GM23338 (cell line): ENCODE data around the gene LIME1. TPM values are rescaled to one million over a fixed set of nuclear protein-coding genes. Genes with fewer than 3 reads are reported as not detected.

ENCODE experiments used
- ATAC-seq: fragments of 200-7000 bp; cut with Tn5 transposase; 3 replicates; pipeline ENCODE4 v1.9.1; 2020
- DNase-seq: peaks from one replicate; pipeline ENCODE4 v3.0.0-alpha.2; 2015; ENCODE audit warnings: low spot score
- H2AFZ ChIP-seq: fragments of 200-600 bp; sonication (generic); 2 replicates; pipeline ENCODE4 v1.8.0; 2016; ENCODE audit warnings: antibody characterized with exemption, mild to moderate bottlenecking, moderate library complexity
- H3F3A ChIP-seq: fragments of 200-600 bp; sonication (generic); replicated peaks from 2 replicates; pipeline ENCODE4 v1.8.0; 2017; ENCODE audit warnings: antibody characterized with exemption, mixed run types, low read depth
- H3K27ac ChIP-seq: fragments of 200-600 bp; sonication (generic); 2 replicates; pipeline ENCODE4 v1.6.1; 2016; ENCODE audit warnings: low read depth
- H3K27me3 ChIP-seq: fragments of 200-600 bp; sonication (generic); 2 replicates; pipeline ENCODE4 v1.8.0; 2016; ENCODE audit warnings: mild to moderate bottlenecking, mixed run types, moderate library complexity; ENCODE audit not compliant: insufficient read depth
- H3K36me3 ChIP-seq: fragments of 200-600 bp; sonication (generic); 2 replicates; pipeline ENCODE4 v1.8.0; 2016; ENCODE audit warnings: mild to moderate bottlenecking; ENCODE audit not compliant: insufficient read depth
- H3K4me1 ChIP-seq: fragments of 200-600 bp; sonication (generic); 2 replicates; pipeline ENCODE4 v1.8.0; 2016; ENCODE audit warnings: mild to moderate bottlenecking, moderate library complexity; ENCODE audit not compliant: insufficient read depth
- H3K4me2 ChIP-seq: fragments of 200-600 bp; sonication (generic); 2 replicates; pipeline ENCODE4 v1.7.1; 2017; ENCODE audit warnings: mixed run types
- H3K4me3 ChIP-seq: fragments of 200-600 bp; sonication (generic); 2 replicates; pipeline ENCODE4 v1.6.1; 2016; ENCODE audit warnings: mixed run types
- H3K79me2 ChIP-seq: fragments of 200-600 bp; sonication (generic); replicated peaks from 2 replicates; pipeline ENCODE4 v1.8.0; 2017; ENCODE audit warnings: mild to moderate bottlenecking; ENCODE audit not compliant: insufficient read depth
- H3K9me2 ChIP-seq: fragments of 200-600 bp; sonication (generic); 2 replicates; pipeline ENCODE4 v1.8.0; 2017; ENCODE audit not compliant: insufficient read depth
- H4K20me1 ChIP-seq: fragments of 200-600 bp; sonication (generic); replicated peaks from 2 replicates; pipeline ENCODE4 v1.8.0; 2017; ENCODE audit warnings: mild to moderate bottlenecking; ENCODE audit not compliant: insufficient read depth
- H3K27ac Mint-ChIP-seq: 2 replicates; pipeline ENCODE4 v1.8.0; 2020; ENCODE audit warnings: inconsistent platforms, mild to moderate bottlenecking, moderate library complexity, mixed read lengths
- H3K27me3 Mint-ChIP-seq: 3 replicates; pipeline ENCODE4 v1.8.0; 2022; ENCODE audit warnings: low read depth, mild to moderate bottlenecking, moderate library complexity, mixed read lengths, inconsistent platforms; ENCODE audit not compliant: insufficient read depth, poor library complexity
- H3K36me3 Mint-ChIP-seq: 3 replicates; pipeline ENCODE4 v1.8.0; 2021; ENCODE audit warnings: low read depth, mild to moderate bottlenecking, inconsistent platforms, moderate library complexity, mixed read lengths
- H3K4me1 Mint-ChIP-seq: 3 replicates; pipeline ENCODE4 v1.8.0; 2020; ENCODE audit warnings: mild to moderate bottlenecking, inconsistent platforms, mixed read lengths
- H3K4me3 Mint-ChIP-seq: 3 replicates; pipeline ENCODE4 v1.8.0; 2021; ENCODE audit warnings: moderate library complexity, mild to moderate bottlenecking, inconsistent platforms, mixed read lengths
- H3K9me3 Mint-ChIP-seq: 3 replicates; pipeline ENCODE4 v1.8.0; 2020; ENCODE audit warnings: moderate library complexity, mild to moderate bottlenecking, inconsistent platforms, mixed read lengths
- polyA plus RNA-seq: library from polyadenylated mRNA; unstranded; fragments of >200 nt; fragmentation: Nextera tagmentation; extraction: Ambion mirVana; gene quantifications from 2 replicates; pipeline ENCODE4 v1.2.1, GENCODE V29; 2016
- total RNA-seq: library from RNA; depleted of rRNA; stranded (reverse); fragments of >200 nt; shearing (Covaris generic); gene quantifications from 2 replicates; pipeline ENCODE4 v1.2.3, GENCODE V29; 2014
- TF ChIP-seq, protein P1 (sequence below): IDR thresholded peaks from 2 replicates; pipeline ENCODE4 v1.6.1; 2016; ENCODE audit warnings: antibody characterized with exemption
- TF ChIP-seq, protein P2 (sequence below): IDR thresholded peaks from one replicate; pipeline ENCODE4 v1.6.1; 2018; ENCODE audit warnings: antibody characterized with exemption; ENCODE audit not compliant: unreplicated experiment
- TF ChIP-seq, protein P3 (sequence below), 2 experiments: fragments of 200-600 bp in 1 of 2; sonication (generic) in 1 of 2; conservative IDR thresholded peaks; 2 replicates each; pipeline versions ENCODE4 v1.5.1 to v1.6.1; 2016 to 2017; ENCODE audit warnings: antibody characterized with exemption in 2 of 2, low read depth in 2 of 2, mild to moderate bottlenecking in 2 of 2, moderate library complexity in 1 of 2

Gene LIME1
- total and polyA plus RNA-seq, 2 experiments from 2014 or later: 4.7 to 12.2 TPM

DNA sequence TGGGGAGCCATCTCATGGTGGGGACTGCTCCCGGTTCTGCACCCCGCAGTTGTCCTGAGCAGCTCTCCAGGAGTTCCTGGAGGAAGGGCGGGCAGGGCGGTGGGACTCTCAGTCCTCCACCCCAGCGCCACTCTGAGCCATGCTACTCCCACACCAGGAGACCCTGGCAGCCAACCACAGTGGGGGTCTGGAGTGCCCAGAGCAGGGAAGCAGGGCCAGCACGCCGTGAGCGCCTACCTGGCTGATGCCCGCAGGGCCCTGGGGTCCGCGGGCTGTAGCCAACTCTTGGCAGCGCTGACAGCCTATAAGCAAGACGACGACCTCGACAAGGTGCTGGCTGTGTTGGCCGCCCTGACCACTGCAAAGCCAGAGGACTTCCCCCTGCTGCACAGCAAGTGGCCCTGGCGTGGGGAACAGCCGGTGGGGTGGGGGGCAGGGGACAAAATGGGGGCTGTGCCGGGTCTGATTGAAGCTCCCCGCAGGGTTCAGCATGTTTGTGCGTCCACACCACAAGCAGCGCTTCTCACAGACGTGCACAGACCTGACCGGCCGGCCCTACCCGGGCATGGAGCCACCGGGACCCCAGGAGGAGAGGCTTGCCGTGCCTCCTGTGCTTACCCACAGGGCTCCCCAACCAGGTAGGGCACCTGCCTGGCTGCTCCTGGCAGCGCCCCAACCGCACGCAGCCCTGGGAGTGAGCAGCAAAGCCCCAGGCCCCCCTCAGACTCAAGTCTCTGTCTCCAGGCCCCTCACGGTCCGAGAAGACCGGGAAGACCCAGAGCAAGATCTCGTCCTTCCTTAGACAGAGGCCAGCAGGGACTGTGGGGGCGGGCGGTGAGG lies 41.7 kb upstream of the LIME1 start:
- Histone ChIP-seq H3K36me3 (no peaks in the 10 kb centered on the region), H3K9me2 (no peaks in the 10 kb centered on the region), H3K4me1 (no peaks in the 10 kb centered on the region), H4K20me1 (no peaks in the 10 kb centered on the region), H3K4me3 (no peak overlapping the region), H3K4me2 (no peak overlapping the region), H3K27ac (no peak overlapping the region), H3K27me3 (no peaks in the 10 kb centered on the region), H2AFZ (no peak overlapping the region), H3F3A (peaks cover 4% of the 10 kb centered on the region; the same call in 1 of the 2 replicates), H3K79me2 (no peaks in the 10 kb centered on the region)
- H3K4me1 Mint-ChIP-seq: peaks cover 3% of the 10 kb centered on the region; the same call in 2 of the 3 replicates
- no peak overlapping the region for H3K4me3 Mint-ChIP-seq
- DNase-seq (no peak), ATAC-seq (no peak)
- H3K27me3 Mint-ChIP-seq: peaks cover 32% of the 10 kb centered on the region
- TF ChIP-seq, protein P1, sequence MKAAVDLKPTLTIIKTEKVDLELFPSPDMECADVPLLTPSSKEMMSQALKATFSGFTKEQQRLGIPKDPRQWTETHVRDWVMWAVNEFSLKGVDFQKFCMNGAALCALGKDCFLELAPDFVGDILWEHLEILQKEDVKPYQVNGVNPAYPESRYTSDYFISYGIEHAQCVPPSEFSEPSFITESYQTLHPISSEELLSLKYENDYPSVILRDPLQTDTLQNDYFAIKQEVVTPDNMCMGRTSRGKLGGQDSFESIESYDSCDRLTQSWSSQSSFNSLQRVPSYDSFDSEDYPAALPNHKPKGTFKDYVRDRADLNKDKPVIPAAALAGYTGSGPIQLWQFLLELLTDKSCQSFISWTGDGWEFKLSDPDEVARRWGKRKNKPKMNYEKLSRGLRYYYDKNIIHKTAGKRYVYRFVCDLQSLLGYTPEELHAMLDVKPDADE: no peak
- H3K9me3 Mint-ChIP-seq: peaks cover 14% of the 10 kb centered on the region; the same call in 2 of the 3 replicates
- H3K27ac Mint-ChIP-seq: no peak overlapping the region
- peaks cover 27% of the 10 kb centered on the region for H3K36me3 Mint-ChIP-seq

DNA sequence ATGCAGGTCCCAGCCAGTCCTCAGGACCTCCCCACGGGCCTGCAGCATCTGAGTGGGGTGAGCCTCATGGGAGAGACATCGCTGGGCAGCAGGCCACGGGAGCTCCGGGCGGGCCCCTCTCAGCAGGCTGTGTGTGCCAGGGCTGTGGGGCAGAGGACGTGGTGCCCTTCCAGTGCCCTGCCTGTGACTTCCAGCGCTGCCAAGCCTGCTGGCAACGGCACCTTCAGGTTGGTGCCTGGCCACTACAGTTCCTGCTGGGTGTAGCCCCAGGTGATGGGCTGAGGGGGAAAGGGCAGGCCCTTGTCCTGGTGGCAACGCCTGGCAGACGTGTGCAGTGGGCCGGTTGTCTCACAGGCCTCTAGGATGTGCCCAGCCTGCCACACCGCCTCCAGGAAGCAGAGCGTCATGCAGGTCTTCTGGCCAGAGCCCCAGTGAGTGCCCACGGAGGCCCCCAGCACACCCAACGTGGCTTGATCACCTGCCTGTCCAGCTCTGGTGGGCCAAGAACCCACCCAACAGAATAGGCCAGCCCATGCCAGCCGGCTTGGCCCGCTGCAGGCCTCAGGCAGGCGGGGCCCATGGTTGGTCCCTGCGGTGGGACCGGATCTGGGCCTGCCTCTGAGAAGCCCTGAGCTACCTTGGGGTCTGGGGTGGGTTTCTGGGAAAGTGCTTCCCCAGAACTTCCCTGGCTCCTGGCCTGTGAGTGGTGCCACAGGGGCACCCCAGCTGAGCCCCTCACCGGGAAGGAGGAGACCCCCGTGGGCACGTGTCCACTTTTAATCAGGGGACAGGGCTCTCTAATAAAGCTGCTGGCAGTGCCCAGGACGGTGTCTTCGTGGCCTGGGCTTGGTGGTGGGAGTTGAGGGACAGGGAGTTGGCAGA lies 40.8 kb upstream of the LIME1 start:
- Mint-ChIP-seq H3K27ac (no peak overlapping the region), H3K9me3 (peaks cover 14% of the 10 kb centered on the region; the same call in 2 of the 3 replicates), H3K4me1 (peaks cover 3% of the 10 kb centered on the region; the same call in 2 of the 3 replicates), H3K27me3 (peaks cover 32% of the 10 kb centered on the region), H3K4me3 (peak overlapping the region; percentile 61; the same call in 2 of the 3 replicates), H3K36me3 (peaks cover 27% of the 10 kb centered on the region)
- Histone ChIP-seq H2AFZ (no peak overlapping the region), H4K20me1 (no peaks in the 10 kb centered on the region), H3K79me2 (no peaks in the 10 kb centered on the region), H3F3A (peaks cover 4% of the 10 kb centered on the region; the same call in 1 of the 2 replicates), H3K36me3 (no peaks in the 10 kb centered on the region), H3K27ac (no peak overlapping the region), H3K4me3 (peak overlapping the region; percentile 65), H3K27me3 (no peaks in the 10 kb centered on the region), H3K4me1 (no peaks in the 10 kb centered on the region), H3K4me2 (peak overlapping the region; percentile 88), H3K9me2 (no peaks in the 10 kb centered on the region)
- ATAC-seq (no peak), DNase-seq (no peak)
- TF ChIP-seq, protein P2, sequence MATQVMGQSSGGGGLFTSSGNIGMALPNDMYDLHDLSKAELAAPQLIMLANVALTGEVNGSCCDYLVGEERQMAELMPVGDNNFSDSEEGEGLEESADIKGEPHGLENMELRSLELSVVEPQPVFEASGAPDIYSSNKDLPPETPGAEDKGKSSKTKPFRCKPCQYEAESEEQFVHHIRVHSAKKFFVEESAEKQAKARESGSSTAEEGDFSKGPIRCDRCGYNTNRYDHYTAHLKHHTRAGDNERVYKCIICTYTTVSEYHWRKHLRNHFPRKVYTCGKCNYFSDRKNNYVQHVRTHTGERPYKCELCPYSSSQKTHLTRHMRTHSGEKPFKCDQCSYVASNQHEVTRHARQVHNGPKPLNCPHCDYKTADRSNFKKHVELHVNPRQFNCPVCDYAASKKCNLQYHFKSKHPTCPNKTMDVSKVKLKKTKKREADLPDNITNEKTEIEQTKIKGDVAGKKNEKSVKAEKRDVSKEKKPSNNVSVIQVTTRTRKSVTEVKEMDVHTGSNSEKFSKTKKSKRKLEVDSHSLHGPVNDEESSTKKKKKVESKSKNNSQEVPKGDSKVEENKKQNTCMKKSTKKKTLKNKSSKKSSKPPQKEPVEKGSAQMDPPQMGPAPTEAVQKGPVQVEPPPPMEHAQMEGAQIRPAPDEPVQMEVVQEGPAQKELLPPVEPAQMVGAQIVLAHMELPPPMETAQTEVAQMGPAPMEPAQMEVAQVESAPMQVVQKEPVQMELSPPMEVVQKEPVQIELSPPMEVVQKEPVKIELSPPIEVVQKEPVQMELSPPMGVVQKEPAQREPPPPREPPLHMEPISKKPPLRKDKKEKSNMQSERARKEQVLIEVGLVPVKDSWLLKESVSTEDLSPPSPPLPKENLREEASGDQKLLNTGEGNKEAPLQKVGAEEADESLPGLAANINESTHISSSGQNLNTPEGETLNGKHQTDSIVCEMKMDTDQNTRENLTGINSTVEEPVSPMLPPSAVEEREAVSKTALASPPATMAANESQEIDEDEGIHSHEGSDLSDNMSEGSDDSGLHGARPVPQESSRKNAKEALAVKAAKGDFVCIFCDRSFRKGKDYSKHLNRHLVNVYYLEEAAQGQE: no peak
- TF ChIP-seq, protein P3, sequence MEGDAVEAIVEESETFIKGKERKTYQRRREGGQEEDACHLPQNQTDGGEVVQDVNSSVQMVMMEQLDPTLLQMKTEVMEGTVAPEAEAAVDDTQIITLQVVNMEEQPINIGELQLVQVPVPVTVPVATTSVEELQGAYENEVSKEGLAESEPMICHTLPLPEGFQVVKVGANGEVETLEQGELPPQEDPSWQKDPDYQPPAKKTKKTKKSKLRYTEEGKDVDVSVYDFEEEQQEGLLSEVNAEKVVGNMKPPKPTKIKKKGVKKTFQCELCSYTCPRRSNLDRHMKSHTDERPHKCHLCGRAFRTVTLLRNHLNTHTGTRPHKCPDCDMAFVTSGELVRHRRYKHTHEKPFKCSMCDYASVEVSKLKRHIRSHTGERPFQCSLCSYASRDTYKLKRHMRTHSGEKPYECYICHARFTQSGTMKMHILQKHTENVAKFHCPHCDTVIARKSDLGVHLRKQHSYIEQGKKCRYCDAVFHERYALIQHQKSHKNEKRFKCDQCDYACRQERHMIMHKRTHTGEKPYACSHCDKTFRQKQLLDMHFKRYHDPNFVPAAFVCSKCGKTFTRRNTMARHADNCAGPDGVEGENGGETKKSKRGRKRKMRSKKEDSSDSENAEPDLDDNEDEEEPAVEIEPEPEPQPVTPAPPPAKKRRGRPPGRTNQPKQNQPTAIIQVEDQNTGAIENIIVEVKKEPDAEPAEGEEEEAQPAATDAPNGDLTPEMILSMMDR (conservative IDR thresholded peaks at IDR 0.05; ENCODE audit: low read depth in 2 of 2): no peak
- TF ChIP-seq, protein P1: no peak
